Liver (tissue), 9 donors: ENCODE data around the gene POLR2L. TPM values are rescaled to one million over a fixed set of nuclear protein-coding genes. Genes with fewer than 3 reads are reported as not detected.

Experiments used
- DNase-seq: peaks from one replicate; pipeline ENCODE4 v3.0.0-alpha.2; 2017; ENCODE audit warnings: low spot score
- H3K27ac ChIP-seq, 2 donors: one replicate each; pipeline ENCODE4 v1.7.0; 2013; ENCODE audit warnings: inconsistent platforms in 2 of 2, low read length in 2 of 2, control low read depth in 1 of 2, low read depth in 1 of 2, mild to moderate bottlenecking in 1 of 2
- H3K27me3 ChIP-seq, 4 donors: one replicate each; pipeline versions ENCODE4 v1.6.1 to v1.7.0; 2013; ENCODE audit warnings: low read length in 3 of 4, inconsistent platforms in 1 of 4, mild to moderate bottlenecking in 1 of 4, moderate library complexity in 1 of 4; ENCODE audit not compliant: control insufficient read depth in 4 of 4, insufficient read depth in 4 of 4
- H3K36me3 ChIP-seq, 4 donors: one replicate each; pipeline versions ENCODE4 v1.6.1 to v1.7.0; 2013; ENCODE audit warnings: low read length in 3 of 4, mild to moderate bottlenecking in 3 of 4, low read depth in 1 of 4, moderate library complexity in 1 of 4; ENCODE audit not compliant: control insufficient read depth in 4 of 4, insufficient read depth in 3 of 4
- H3K4me1 ChIP-seq, 4 donors: one replicate each; pipeline versions ENCODE4 v1.6.1 to v1.7.0; 2013; ENCODE audit warnings: low read length in 3 of 4, mild to moderate bottlenecking in 3 of 4, moderate library complexity in 1 of 4; ENCODE audit not compliant: control insufficient read depth in 4 of 4, insufficient read depth in 4 of 4
- H3K4me3 ChIP-seq, 3 donors: one replicate each; pipeline versions ENCODE4 v1.6.1 to v1.7.0; 2013; ENCODE audit warnings: low read length in 3 of 3, control low read depth in 1 of 3, low read depth in 1 of 3, mild to moderate bottlenecking in 1 of 3
- H3K9ac ChIP-seq, 2 donors: one replicate each; pipeline ENCODE4 v1.7.0; 2013; ENCODE audit warnings: low read length in 2 of 2, mild to moderate bottlenecking in 2 of 2, moderate library complexity in 2 of 2, control low read depth in 1 of 2, low read depth in 1 of 2
- H3K9me3 ChIP-seq, 4 donors: one replicate each; pipeline versions ENCODE4 v1.6.1 to v1.7.0; 2013; ENCODE audit warnings: low read length in 3 of 4; ENCODE audit not compliant: control insufficient read depth in 4 of 4
- FOXA1 ChIP-seq: IDR thresholded peaks from 2 replicates; pipeline ENCODE4 v1.6.1; 2016; ENCODE audit warnings: antibody characterized with exemption
- GABPA ChIP-seq, 2 donors: IDR thresholded peaks in 1 of 2; conservative IDR thresholded peaks in 1 of 2; 2 replicates each; pipeline ENCODE4 v1.6.1; 2016; ENCODE audit warnings: antibody characterized with exemption in 2 of 2, mild to moderate bottlenecking in 1 of 2, moderate library complexity in 1 of 2
- HNF4A ChIP-seq, 2 donors: conservative IDR thresholded peaks; 2 replicates each; pipeline ENCODE4 v1.6.1; 2016; ENCODE audit warnings: antibody characterized with exemption in 2 of 2, mild to moderate bottlenecking in 2 of 2
- HNF4G ChIP-seq: IDR thresholded peaks from 2 replicates; pipeline ENCODE4 v1.6.1; 2016; ENCODE audit warnings: antibody characterized with exemption
- NR2F2 ChIP-seq: IDR thresholded peaks from 2 replicates; pipeline ENCODE4 v1.6.1; 2016; ENCODE audit warnings: antibody characterized with exemption
- RAD21 ChIP-seq, 2 donors: IDR thresholded peaks; 2 replicates each; pipeline ENCODE4 v1.6.1; 2016; ENCODE audit warnings: antibody characterized with exemption in 2 of 2, mild to moderate bottlenecking in 2 of 2
- REST ChIP-seq: IDR thresholded peaks from 2 replicates; pipeline ENCODE4 v1.6.1; 2016; ENCODE audit warnings: antibody characterized with exemption, mild to moderate bottlenecking
- RXRA ChIP-seq, 2 donors: IDR thresholded peaks; 2 replicates each; pipeline ENCODE4 v1.6.1; 2017 to 2018; ENCODE audit warnings: antibody characterized with exemption in 2 of 2, mild to moderate bottlenecking in 1 of 2
- SP1 ChIP-seq: IDR thresholded peaks from 2 replicates; pipeline ENCODE4 v1.6.1; 2018; ENCODE audit warnings: antibody characterized with exemption, mild to moderate bottlenecking
- ZBTB33 ChIP-seq: IDR thresholded peaks from 2 replicates; pipeline ENCODE4 v1.6.1; 2016; ENCODE audit warnings: antibody characterized with exemption
- WGBS: extraction: QIAGEN DNeasy Blood & Tissue Kit; methylation state at CpG from one replicate; pipeline ENCODE4 v1.1.7; 2013; 5-methylcytosine and 5-hydroxymethylcytosine counted together
- polyA plus RNA-seq, 2 donors: library from polyadenylated mRNA; stranded (reverse) in 1 of 2; unstranded in 1 of 2; fragments of 200-250 nt in 1 of 2; fragments of >200 nt in 1 of 2; fragmentation: Nextera tagmentation in 1 of 2; extraction: Ambion mirVana in 1 of 2; gene quantifications; one replicate each; pipeline versions ENCODE4 v1.2.1 to v1.2.3, GENCODE V29; 2013 to 2015
- total RNA-seq, 2 donors: library from RNA; depleted of rRNA; stranded (reverse); fragments of >200 nt; gene quantifications; one replicate each; pipeline ENCODE4 v1.2.3, GENCODE V29; 2014
- donor health status: healthy.
- donor health status: healthy.
- donor health status: healthy.
- donor health status: healthy.
- donor health status: healthy.

POLR2L gene
- total and polyA plus RNA-seq, 4 donors = 28.1 to 230 (median 106) TPM

- TF ChIP-seq REST = no peak
- TF ChIP-seq HNF4A (conservative IDR thresholded peaks at IDR 0.05) = no peak
- TF ChIP-seq ZBTB33 = no peak
- no peak for TF ChIP-seq FOXA1
- no peak for TF ChIP-seq GABPA (IDR thresholded peaks at IDR 0.05 in 1 of 2, conservative IDR thresholded peaks at IDR 0.05 in 1 of 2)
Observed at GRCh38 chr11:827897-828192, 14.5 kb downstream of the POLR2L start, which contains the start of gene CRACR2B (continued).

GRCh38 chr11:827146-827896 is 15.0 kb downstream of the POLR2L start:
- H3K27ac ChIP-seq = peak overlapping the region in 1 of 2 donors; percentile 16
- peaks cover 57 to 91% (median 71%) of the 10 kb centered on the region in 4 donors for H3K4me1 ChIP-seq
- WGBS = 11% methylated on average over 66 of the region's 66 CpGs
- H3K9ac ChIP-seq = no peak overlapping the region
- TF ChIP-seq SP1 = peak; percentile 6
- TF ChIP-seq RXRA (IDR thresholded peaks at IDR 0.05) = no peak
- TF ChIP-seq NR2F2 = peak; percentile 78
- no peaks in the 10 kb centered on the region for H3K27me3 ChIP-seq
- peak overlapping the region in 1 of 3 donors; percentile 51 for H3K4me3 ChIP-seq
- H3K36me3 ChIP-seq = peaks cover 0 to 12% (median 3%) of the 10 kb centered on the region in 4 donors
- DNase-seq = no peak
- H3K9me3 ChIP-seq = no peaks in the 10 kb centered on the region

GRCh38 chr11:826836-827145 is 15.5 kb downstream of the POLR2L start:
- 5% methylated on average over 22 of the region's 22 CpGs for WGBS
- peak overlapping the region in 1 of 3 donors; percentile 51 for H3K4me3 ChIP-seq
- H3K27me3 ChIP-seq = no peaks in the 10 kb centered on the region
- H3K9me3 ChIP-seq = no peaks in the 10 kb centered on the region
- H3K27ac ChIP-seq = peak overlapping the region in 1 of 2 donors; percentile 16
- DNase-seq = no peak
- peaks cover 58 to 91% (median 71%) of the 10 kb centered on the region in 4 donors for H3K4me1 ChIP-seq
- H3K9ac ChIP-seq = no peak overlapping the region
- TF ChIP-seq HNF4G = no peak
- TF ChIP-seq RAD21 (IDR thresholded peaks at IDR 0.05) = no peak
- no peak for TF ChIP-seq FOXA1
- TF ChIP-seq RXRA (IDR thresholded peaks at IDR 0.05) = no peak
- no peak for TF ChIP-seq GABPA (IDR thresholded peaks at IDR 0.05 in 1 of 2, conservative IDR thresholded peaks at IDR 0.05 in 1 of 2)
- H3K36me3 ChIP-seq = peaks cover 0 to 15% (median 3%) of the 10 kb centered on the region in 4 donors
